GM19397 (cell line): ENCODE results near the gene PRDM4.

Source experiments
- ATAC-seq: cut with Tn5 transposase; IDR thresholded peaks from one replicate; pipeline ENCODE4 v1.9.1; 2021; ENCODE audit warnings: mild to moderate bottlenecking, moderate library complexity; ENCODE audit not compliant: unreplicated experiment

The PRDM4 gene, protein sequence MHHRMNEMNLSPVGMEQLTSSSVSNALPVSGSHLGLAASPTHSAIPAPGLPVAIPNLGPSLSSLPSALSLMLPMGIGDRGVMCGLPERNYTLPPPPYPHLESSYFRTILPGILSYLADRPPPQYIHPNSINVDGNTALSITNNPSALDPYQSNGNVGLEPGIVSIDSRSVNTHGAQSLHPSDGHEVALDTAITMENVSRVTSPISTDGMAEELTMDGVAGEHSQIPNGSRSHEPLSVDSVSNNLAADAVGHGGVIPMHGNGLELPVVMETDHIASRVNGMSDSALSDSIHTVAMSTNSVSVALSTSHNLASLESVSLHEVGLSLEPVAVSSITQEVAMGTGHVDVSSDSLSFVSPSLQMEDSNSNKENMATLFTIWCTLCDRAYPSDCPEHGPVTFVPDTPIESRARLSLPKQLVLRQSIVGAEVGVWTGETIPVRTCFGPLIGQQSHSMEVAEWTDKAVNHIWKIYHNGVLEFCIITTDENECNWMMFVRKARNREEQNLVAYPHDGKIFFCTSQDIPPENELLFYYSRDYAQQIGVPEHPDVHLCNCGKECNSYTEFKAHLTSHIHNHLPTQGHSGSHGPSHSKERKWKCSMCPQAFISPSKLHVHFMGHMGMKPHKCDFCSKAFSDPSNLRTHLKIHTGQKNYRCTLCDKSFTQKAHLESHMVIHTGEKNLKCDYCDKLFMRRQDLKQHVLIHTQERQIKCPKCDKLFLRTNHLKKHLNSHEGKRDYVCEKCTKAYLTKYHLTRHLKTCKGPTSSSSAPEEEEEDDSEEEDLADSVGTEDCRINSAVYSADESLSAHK

GRCh38 chr12:107760809-107761501 lies at the start of gene PRDM4:
Gene PRDM4 (minus strand): TSS chr12:107761137. CDS start chr12:107760515, 622 bp downstream.
- peak; percentile 91 for ATAC-seq

DNA sequence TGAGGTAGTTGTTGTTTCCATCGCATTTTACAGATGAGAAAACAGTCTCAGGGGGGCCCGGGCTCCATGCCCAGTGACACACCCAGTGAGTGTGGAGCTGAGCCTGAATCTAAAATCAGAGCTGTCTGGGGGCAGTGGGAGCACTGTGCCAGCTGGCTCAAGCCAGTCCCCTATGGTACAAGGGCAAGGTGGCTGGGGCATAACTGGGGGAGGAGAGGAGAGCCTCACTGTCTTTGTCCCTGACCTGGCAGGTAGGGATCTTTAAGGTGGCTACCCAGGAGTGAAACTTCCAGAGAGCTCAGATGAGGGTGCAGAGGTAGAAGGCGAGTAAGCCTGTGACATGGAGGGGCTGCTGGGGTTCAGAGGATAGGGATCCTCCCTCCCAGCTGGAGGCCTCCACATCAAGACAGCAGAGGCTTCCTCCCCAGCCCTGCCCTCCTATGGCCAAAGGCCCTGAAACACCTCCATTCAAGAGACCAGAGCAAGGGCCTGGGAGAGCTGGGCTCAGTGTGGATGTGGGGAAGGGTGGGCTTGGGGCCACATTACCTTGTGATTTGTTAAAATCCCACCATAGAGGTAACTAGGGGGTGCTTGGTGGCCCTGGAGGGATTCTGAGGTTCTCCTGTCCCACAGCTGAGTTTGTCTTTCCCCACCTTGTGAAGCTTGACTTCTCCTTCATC lies 46.7 kb upstream of the PRDM4 start:
- no peak for ATAC-seq

GRCh38 chr12:107805488-107806180 lies 44.7 kb upstream of the PRDM4 start:
- no peak for ATAC-seq

DNA sequence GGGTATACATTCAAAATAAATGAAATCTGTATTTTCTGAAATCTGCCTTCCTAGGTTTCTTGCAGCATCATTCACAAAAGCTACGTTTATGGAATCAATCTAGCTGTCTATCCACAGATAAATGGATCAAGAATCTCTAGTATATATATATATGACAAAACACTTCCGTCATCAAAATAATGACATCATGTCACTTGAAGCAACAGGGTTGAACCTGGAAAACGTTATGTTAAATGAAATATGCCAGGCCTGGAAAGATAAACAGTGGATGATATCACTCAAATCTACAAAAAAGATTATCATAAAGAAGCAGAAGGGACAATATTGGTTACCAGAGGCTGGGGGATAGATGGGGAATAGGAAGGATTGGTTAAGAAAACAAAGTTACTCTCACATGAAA lies 42.2 kb upstream of the PRDM4 start:
- no peak for ATAC-seq

- no peak for ATAC-seq
These were observed 40.2 kb upstream of the PRDM4 start for GRCh38 chr12:107801150-107801549.

- no peak for ATAC-seq
These were observed 37.6 kb upstream of the PRDM4 start for GRCh38 chr12:107798580-107798979.

DNA sequence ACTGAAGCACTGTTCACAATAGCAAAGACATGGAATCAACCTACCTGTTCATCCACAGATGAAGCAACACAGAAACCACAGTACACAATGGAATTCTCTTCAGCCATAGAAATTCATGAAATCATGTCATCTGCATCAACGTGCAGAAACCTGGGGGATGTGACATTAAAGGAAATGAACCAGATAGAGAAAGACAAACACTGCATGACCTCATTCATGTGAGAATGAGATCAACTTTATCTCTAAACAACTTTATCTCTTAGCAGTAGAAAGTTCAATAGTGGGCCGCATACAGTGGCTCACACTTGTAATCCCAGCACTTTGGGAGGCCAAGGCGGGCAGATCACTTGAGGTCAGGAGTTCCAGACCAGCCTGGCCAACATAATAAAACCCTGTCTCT lies 33.5 kb upstream of the PRDM4 start:
- ATAC-seq: no peak

GRCh38 chr12:107791465-107792089 lies 30.6 kb upstream of the PRDM4 start:
- no peak for ATAC-seq

DNA sequence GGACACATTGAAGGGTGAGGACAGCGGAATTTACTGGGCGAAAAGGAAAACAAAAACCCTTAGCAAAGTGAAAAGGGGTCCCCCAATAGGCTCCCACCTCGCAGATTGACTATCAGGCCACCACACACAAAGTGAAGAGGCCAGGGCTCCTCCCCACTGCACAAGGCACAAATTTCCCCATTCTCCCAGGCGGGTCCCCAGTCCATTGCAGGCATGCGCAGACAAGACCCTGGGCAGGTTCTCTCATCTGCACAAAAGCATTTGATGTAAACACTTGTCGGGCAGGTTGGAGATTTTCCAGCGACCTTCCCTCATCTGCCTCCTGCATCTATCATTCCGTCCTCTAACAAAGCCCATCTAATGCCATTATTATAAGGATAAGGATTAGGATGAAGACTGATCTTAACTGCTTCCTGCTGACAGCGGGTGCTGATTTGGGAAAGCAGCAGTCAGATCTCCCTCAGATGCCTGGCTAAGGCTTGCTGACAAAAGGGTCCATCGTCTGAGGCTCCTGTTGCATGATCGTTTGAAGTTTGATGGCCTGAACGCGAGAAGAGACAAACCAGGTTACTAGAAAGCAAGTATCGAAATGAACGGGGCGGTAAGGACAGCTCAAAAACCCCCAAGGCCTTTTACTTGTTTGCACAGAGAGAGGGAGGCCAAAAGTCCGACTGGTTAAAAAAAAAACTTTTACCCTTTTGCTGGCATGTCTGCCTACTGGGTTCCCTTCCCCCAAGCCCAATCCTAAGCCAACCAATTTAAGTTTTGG lies 27.9 kb upstream of the PRDM4 start:
- no peak for ATAC-seq

DNA sequence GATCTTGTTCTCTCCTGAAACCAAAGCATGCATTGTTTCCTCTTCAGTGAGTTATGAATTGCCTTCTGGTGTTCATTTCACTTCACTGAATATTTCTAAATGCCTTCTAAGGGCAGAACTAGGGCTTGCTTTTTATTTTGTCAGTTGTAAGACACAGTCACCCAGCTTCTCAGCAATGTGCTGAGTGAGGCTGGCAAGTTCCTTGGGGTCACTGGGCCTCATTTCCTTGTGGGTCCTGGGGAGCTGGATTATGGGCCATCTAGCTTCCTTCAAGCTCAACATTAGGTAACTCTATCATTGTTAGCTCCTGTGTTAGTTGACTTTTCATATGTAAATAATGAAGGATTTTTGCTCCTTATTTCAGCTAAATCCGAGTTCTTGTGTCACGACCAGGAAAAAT lies 27.3 kb upstream of the PRDM4 start:
- ATAC-seq: no peak

GRCh38 chr12:107783406-107784376 lies 22.8 kb upstream of the PRDM4 start:
- ATAC-seq: peak; percentile 53

GRCh38 chr12:107782067-107782466 lies 21.1 kb upstream of the PRDM4 start:
- no peak for ATAC-seq

- ATAC-seq: no peak
These were observed 19.4 kb upstream of the PRDM4 start for GRCh38 chr12:107780298-107780697.

- ATAC-seq: peak; percentile 59
These were observed 18.3 kb upstream of the PRDM4 start for GRCh38 chr12:107779077-107779831.

- no peak for ATAC-seq
These were observed 17.6 kb upstream of the PRDM4 start for GRCh38 chr12:107778383-107779025.

GRCh38 chr12:107776171-107776570 lies 15.2 kb upstream of the PRDM4 start:
- ATAC-seq: no peak
